Esophagus (tissue), 2 donors: ENCODE measurements around the gene DLD. TPM values are rescaled to one million over a fixed set of nuclear protein-coding genes. Genes with fewer than 3 reads are reported as not detected.
"Not testable (repeated sequence)": the region's sequence is repeated elsewhere in the genome, so short reads cannot be mapped to it uniquely, and the experiment has no call there.

Experiments used
- H3K27ac ChIP-seq, 2 donors: one replicate each; pipeline ENCODE4 v1.5.1; 2013; ENCODE audit warnings: low read depth in 2 of 2, mild to moderate bottlenecking in 2 of 2, inconsistent platforms in 1 of 2, low read length in 1 of 2, moderate library complexity in 1 of 2
- H3K27me3 ChIP-seq, 2 donors: one replicate each; pipeline ENCODE4 v1.6.1; 2013; ENCODE audit warnings: low read length in 2 of 2, control low read depth in 1 of 2, mild to moderate bottlenecking in 1 of 2; ENCODE audit not compliant: insufficient read depth in 2 of 2, control insufficient read depth in 1 of 2
- H3K36me3 ChIP-seq, 2 donors: one replicate each; pipeline ENCODE4 v1.6.1; 2013; ENCODE audit warnings: low read length in 1 of 2; ENCODE audit not compliant: control insufficient read depth in 2 of 2, insufficient read depth in 2 of 2
- H3K4me1 ChIP-seq, 2 donors: one replicate each; pipeline ENCODE4 v1.6.1; 2013; ENCODE audit warnings: low read length in 1 of 2; ENCODE audit not compliant: control insufficient read depth in 2 of 2, insufficient read depth in 2 of 2
- H3K4me3 ChIP-seq, 2 donors: one replicate each; pipeline ENCODE4 v1.5.1; 2013; ENCODE audit warnings: low read length in 2 of 2, mild to moderate bottlenecking in 2 of 2, low read depth in 1 of 2, moderate library complexity in 1 of 2
- H3K9me3 ChIP-seq, 2 donors: one replicate each; pipeline ENCODE4 v1.6.1; 2013; ENCODE audit warnings: mild to moderate bottlenecking in 2 of 2, low read depth in 1 of 2, low read length in 1 of 2, moderate library complexity in 1 of 2; ENCODE audit not compliant: control insufficient read depth in 2 of 2, insufficient read depth in 1 of 2
- WGBS, 2 donors: extraction: QIAGEN DNeasy Blood & Tissue Kit; methylation state at CpG; one replicate each; pipeline ENCODE4 v1.1.7; 2013; 5-methylcytosine and 5-hydroxymethylcytosine counted together
- polyA plus RNA-seq, 2 donors: library from polyadenylated mRNA; stranded (reverse); fragments of 200-250 nt; gene quantifications; one replicate each; pipeline ENCODE4 v1.2.3, GENCODE V29; 2013
- donor health status: healthy with polysubstance abuse.
- donor health status: Bipolar disorder and iron deficiency.

DLD gene
- polyA plus RNA-seq, 2 donors = 9.3 to 74.6 TPM

DNA sequence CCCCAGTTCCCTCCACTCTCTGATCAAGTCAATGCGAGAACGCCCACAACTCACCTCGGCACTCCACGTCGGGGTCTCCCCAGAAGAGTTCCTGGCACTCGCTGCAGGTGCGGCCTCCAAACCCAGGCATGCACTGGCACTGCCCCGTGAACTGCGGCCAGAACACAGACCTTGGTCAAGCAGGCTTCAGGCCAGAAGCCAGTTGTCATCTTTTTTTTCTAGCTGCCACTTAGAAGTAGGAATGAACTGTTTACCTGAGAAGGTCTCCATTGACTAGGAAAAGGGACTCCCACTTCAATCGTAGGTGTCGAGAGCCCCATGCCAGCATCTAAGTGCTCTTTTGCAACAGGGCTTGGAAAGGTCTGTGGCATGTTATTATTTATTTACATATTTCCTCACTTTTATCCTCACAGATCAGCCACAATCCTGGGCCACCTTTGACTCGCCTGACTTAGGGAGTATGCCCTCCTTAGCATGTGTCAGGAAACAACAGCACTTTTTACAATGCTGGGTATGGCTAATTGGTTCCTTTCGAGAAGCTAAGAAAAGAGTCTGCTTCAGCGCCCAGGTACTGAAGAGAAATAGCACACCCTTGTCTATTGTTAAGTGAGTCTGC is 60.3 kb downstream of the DLD start:
- no peak overlapping the region for H3K4me3 ChIP-seq
- 89 to 94% methylated on average over 14 of the region's 14 CpGs for WGBS, 2 donors
- no peak overlapping the region for H3K27ac ChIP-seq
- peaks cover 0 to 4% of the 10 kb centered on the region in 2 donors for H3K4me1 ChIP-seq
- no peaks in the 10 kb centered on the region for H3K27me3 ChIP-seq
- H3K36me3 ChIP-seq = peaks cover 0 to 6% of the 10 kb centered on the region in 2 donors
- no peaks in the 10 kb centered on the region for H3K9me3 ChIP-seq

DNA sequence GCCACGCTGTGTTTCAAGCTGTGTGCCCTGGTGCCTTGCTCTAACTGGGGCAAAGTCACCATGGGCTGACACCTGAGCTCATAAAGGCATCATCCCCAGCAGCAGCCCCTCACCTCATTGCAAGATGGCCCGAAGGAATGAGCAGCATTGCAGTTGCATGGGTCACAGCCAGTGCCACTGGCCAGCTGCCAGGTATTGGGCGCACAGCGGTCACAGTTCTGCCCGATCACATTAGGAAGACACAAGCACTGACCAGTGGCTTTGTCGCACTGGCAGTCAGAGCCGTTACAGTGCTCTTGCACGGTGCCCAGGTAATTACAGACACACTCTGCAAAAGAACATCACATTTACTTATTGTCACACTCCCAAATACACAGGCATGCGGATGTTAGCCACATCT is 60.9 kb downstream of the DLD start:
- Histone ChIP-seq H3K4me1 (peaks cover 0 to 4% of the 10 kb centered on the region in 2 donors), H3K4me3 (no peak overlapping the region), H3K36me3 (peaks cover 0 to 6% of the 10 kb centered on the region in 2 donors), H3K9me3 (no peaks in the 10 kb centered on the region), H3K27ac (peak overlapping the region in 1 of 2 donors; percentile 59), H3K27me3 (no peaks in the 10 kb centered on the region)
- 80% methylated on average over 9 of the region's 9 CpGs for WGBS, 2 donors

DNA sequence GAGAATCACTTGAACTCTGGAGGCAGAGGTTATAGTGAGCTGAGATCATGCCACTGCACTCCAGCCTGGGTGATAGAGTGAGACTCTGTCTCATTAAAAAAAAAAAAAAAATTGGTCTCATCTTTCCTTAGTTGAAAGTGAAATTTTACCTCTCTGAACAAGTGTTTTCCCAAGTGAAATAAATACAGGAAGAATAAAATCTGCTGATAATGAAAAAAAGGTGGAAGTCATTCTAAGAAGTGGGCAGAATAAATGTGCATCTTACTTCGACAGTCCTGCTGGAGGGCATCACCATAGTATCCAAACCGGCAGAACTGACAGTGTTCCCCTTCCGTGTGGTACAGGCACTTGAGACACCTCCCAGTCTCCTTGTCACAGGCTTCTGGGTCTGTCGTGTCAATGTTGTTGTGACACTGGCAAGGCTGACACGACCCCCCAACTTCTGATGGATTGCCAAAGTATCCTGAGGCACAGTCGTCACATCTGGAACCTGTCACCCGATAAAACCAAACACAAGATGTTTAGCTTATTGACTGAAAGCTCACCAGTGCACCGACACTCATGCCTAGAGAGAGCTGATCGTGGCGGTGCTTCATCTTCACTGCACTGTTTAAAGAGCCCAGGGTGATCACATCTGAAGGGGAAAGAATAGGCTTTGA is 62.4 kb downstream of the DLD start:
- Histone ChIP-seq H3K9me3 (no peaks in the 10 kb centered on the region), H3K27me3 (no peaks in the 10 kb centered on the region), H3K4me1 (peaks cover 0 to 4% of the 10 kb centered on the region in 2 donors), H3K27ac (no peak overlapping the region), H3K4me3 (no peak overlapping the region), H3K36me3 (peaks cover 0 to 6% of the 10 kb centered on the region in 2 donors)
- WGBS, 2 donors = 75 to 76% methylated on average over 10 of the region's 10 CpGs

DNA sequence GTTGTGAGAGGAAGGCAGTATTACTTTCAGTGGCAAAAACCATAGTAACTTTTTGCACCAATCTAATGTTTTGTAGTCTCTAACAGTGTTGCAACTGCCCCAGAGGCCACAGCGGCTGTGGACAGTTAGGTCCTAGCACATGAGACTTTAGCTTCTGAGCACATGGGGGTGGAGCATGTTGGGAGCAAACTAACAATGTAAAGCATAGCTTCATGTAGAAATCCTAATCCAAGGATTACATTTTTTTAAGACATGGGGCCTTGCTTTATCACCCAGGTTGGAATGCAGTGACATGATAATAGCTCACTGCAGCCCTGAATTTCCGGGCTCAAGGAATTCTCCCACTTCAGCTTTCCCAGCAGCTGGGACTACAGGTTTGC is 62.9 kb downstream of the DLD start:
- no peaks in the 10 kb centered on the region for H3K9me3 ChIP-seq
- no peak overlapping the region for H3K27ac ChIP-seq
- no peak overlapping the region for H3K4me3 ChIP-seq
- WGBS, 2 donors = 84 to 88% methylated on average over 2 of the region's 2 CpGs
- H3K27me3 ChIP-seq = no peaks in the 10 kb centered on the region
- H3K36me3 ChIP-seq = peaks cover 0 to 6% of the 10 kb centered on the region in 2 donors
- H3K4me1 ChIP-seq = peaks cover 0 to 5% of the 10 kb centered on the region in 2 donors

DNA sequence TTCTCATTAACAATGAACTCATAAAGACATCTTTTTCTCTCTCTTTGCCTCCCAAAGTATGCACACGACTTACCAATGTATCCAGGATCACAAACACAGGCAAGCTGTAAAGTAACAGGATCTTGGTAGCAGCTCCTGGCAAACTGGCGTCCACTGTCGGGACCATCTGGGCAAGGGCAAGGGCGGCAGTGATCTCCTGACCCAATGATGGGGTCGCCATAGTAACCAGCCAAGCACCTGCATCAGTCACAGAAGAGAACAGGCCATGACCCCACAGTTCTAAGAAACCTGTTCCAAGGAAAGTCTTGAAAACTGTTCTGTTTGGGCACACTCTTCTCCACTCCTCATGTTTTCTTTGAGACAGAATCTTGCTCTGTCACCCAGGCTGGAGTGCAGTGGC is 64.4 kb downstream of the DLD start:
- no peak overlapping the region for H3K27ac ChIP-seq

DNA sequence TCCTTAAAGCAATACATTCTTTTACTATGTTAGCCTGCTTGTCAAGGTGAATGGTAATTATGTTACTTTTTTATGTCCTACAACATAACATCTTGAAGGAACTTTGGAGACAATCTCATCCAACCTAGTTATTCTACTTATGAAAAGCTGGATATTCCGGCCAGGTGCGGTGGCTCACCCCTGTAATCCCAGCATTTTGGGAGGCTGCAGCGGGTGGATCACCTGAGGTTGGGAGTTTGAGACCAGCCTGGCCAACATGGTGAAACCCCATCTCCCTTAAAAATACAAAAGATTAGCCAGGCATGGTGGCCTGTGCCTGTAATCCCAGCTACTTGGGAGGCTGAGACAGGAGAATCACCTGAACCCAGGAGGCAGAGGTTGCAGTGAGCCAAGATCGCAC is 66.0 kb downstream of the DLD start:
- not testable (repeated sequence) for H3K4me1 ChIP-seq, H3K9me3 ChIP-seq, H3K36me3 ChIP-seq, H3K4me3 ChIP-seq, H3K27me3 ChIP-seq, H3K27ac ChIP-seq
- WGBS, 2 donors = 96 to 100% methylated on average over 4 of the region's 4 CpGs

More for the DNA sequence above, 64.4 kb downstream of the DLD start:
- no peaks in the 10 kb centered on the region for H3K27me3 ChIP-seq
- H3K9me3 ChIP-seq = no peaks in the 10 kb centered on the region
- H3K4me3 ChIP-seq = no peak overlapping the region
- peaks cover 3 to 9% of the 10 kb centered on the region in 2 donors for H3K4me1 ChIP-seq
- 85 to 87% methylated on average over 5 of the region's 5 CpGs for WGBS, 2 donors
- H3K36me3 ChIP-seq = peaks cover 0 to 6% of the 10 kb centered on the region in 2 donors

DNA sequence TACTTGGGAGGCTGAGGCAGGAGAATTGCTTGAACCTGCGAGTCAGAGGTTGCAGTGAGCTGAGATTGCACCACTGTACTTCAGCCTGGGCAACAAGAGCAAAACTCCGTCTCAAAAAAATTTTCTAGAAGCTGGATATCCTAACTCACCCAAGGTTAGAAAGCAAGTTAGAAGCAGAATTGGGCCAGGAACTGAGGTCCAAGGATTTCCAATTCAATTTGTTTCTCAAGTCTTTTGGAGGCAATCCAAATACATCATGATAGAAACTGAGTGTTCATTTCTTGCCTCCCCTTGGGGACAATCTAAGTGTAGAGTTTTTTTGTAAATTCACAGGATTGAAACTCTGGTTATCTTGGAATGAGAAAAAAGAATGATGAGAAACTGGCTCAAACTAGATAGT is 66.5 kb downstream of the DLD start:
- Histone ChIP-seq H3K27me3 (no peaks in the 10 kb centered on the region), H3K4me3 (no peak overlapping the region), H3K27ac (no peak overlapping the region), H3K36me3 (peaks cover 0 to 2% of the 10 kb centered on the region in 2 donors), H3K4me1 (peaks cover 3 to 4% of the 10 kb centered on the region in 2 donors), H3K9me3 (no peaks in the 10 kb centered on the region)
- 77 to 84% methylated on average over 2 of the region's 2 CpGs for WGBS, 2 donors

DNA sequence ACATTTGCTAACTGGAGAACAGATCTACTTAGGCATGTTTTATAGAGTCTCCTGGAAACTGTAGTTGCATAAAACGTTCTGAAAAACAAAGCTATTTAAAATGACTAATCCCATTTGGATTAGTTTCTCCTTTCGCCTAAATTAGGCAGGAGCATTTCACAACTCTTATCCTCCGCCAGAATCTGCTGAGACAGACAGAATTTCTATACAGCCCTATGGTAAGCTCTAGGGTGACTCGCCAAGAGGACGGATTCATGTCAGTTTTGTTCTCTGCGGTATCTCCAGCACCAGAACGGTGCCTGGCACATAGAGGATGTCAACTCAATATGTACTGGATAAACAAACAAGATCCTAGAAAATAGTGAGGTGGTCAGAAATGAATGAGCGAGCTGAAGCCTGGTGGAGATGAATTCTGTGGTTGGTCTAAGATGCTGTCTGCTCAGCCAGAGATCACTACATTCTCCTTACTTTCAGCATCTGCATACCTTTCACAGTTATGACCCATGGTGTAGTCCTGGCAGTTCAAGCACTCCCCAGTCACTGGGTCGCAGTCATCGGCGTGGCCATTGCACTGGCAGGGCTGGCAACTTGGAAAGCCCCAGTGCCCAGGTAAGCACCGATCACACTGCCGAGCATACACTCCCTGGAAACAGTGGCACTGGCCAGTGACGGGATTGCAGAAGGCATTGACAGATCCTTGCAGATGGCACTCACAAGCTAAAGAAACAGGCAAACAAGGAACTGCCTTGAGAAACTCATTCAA is 68.0 kb downstream of the DLD start:
- 55 to 69% methylated on average over 14 of the region's 14 CpGs for WGBS, 2 donors
- no peak overlapping the region for H3K4me3 ChIP-seq
- H3K36me3 ChIP-seq = peaks cover 0 to 2% of the 10 kb centered on the region in 2 donors
- no peaks in the 10 kb centered on the region for H3K9me3 ChIP-seq
- peaks cover 3 to 4% of the 10 kb centered on the region in 2 donors for H3K4me1 ChIP-seq
- H3K27ac ChIP-seq = peak overlapping the region; percentile 47 to 69
- no peaks in the 10 kb centered on the region for H3K27me3 ChIP-seq

DNA sequence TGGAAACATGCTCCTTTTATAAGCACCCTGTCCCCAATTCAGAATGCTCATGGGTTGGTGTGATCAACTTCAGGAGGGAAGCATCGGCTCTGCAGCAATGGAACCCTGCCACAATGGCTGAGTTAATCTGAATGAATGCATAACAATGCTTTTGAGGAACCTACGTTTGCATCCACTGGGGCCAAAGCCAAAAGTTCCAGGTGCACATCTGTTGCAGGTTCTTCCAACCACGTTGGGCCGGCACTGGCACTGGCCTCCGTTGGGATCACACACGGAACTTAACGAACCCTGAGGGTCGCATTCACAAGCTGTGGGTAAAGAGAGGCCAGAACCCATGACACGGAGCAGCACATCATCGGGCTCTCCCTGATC is 68.5 kb downstream of the DLD start:
- Histone ChIP-seq H3K27ac (peak overlapping the region; percentile 47 to 69), H3K4me3 (no peak overlapping the region), H3K4me1 (peaks cover 3 to 4% of the 10 kb centered on the region in 2 donors), H3K27me3 (no peaks in the 10 kb centered on the region), H3K36me3 (peaks cover 0 to 2% of the 10 kb centered on the region in 2 donors), H3K9me3 (no peaks in the 10 kb centered on the region)
- 73 to 79% methylated on average over 10 of the region's 10 CpGs for WGBS, 2 donors
